Karpas-422 (cell line): Measurements from ENCODE around the gene CCL28. TPM values are rescaled to one million over a fixed set of nuclear protein-coding genes. Genes with fewer than 3 reads are reported as not detected.

ENCODE experiments used
- DNase-seq: peaks from one replicate; pipeline ENCODE4 v3.0.0-alpha.2; 2015
- H2AFZ ChIP-seq: fragments of 200-600 bp; sonication (generic); 2 replicates; pipeline ENCODE4 v1.6.1; 2014; ENCODE audit warnings: antibody characterized with exemption, low read length, mixed read lengths
- H3K27ac ChIP-seq: fragments of 200-600 bp; sonication (generic); 2 replicates; pipeline ENCODE4 v1.5.1; 2014; ENCODE audit warnings: mild to moderate bottlenecking, low read length, moderate library complexity
- H3K27me3 ChIP-seq: fragments of 200-600 bp; sonication (generic); 2 replicates; pipeline ENCODE4 v1.6.1; 2014; ENCODE audit warnings: low read length, mixed read lengths
- H3K36me3 ChIP-seq: fragments of 200-600 bp; sonication (generic); 2 replicates; pipeline ENCODE4 v1.6.1; 2014; ENCODE audit warnings: low read length, mixed read lengths; ENCODE audit not compliant: insufficient read depth
- H3K4me1 ChIP-seq: fragments of 200-600 bp; sonication (generic); 2 replicates; pipeline ENCODE4 v1.6.1; 2014; ENCODE audit warnings: mild to moderate bottlenecking, low read length, mixed read lengths
- H3K4me2 ChIP-seq: fragments of 200-600 bp; sonication (generic); 2 replicates; pipeline ENCODE4 v1.6.1; 2014; ENCODE audit warnings: low read length, low read depth, mild to moderate bottlenecking; ENCODE audit not compliant: poor library complexity, severe bottlenecking
- H3K4me3 ChIP-seq: fragments of 200-600 bp; sonication (generic); 2 replicates; pipeline ENCODE4 v1.5.1; 2014; ENCODE audit warnings: mild to moderate bottlenecking, antibody characterized with exemption, low read length, mixed read lengths
- H3K79me2 ChIP-seq: fragments of 200-600 bp; sonication (generic); 2 replicates; pipeline ENCODE4 v1.6.1; 2014; ENCODE audit warnings: mild to moderate bottlenecking, low read length, mixed read lengths
- H3K9ac ChIP-seq: fragments of 200-600 bp; sonication (generic); 2 replicates; pipeline ENCODE4 v1.6.0; 2014; ENCODE audit warnings: low read length
- H3K9me2 ChIP-seq: fragments of 200-600 bp; sonication (generic), shearing (Covaris generic); replicated peaks from 2 replicates; pipeline ENCODE4 v1.6.0; 2014; ENCODE audit warnings: mild to moderate bottlenecking, low read length, moderate library complexity; ENCODE audit not compliant: insufficient read depth
- H3K9me3 ChIP-seq: fragments of 300-700, 200-600 bp; sonication (generic); 2 replicates; pipeline ENCODE4 v1.6.1; 2014; ENCODE audit warnings: low read length, mixed read lengths
- H4K20me1 ChIP-seq: fragments of 200-600 bp; sonication (generic); 2 replicates; pipeline ENCODE4 v1.6.1; 2014; ENCODE audit warnings: mild to moderate bottlenecking, antibody characterized with exemption, low read length, low read depth; ENCODE audit not compliant: insufficient read depth
- total RNA-seq: library from RNA; depleted of rRNA; stranded (reverse); fragments of >200 nt; shearing (Covaris generic); gene quantifications from 2 replicates; pipeline ENCODE4 v1.2.3, GENCODE V29; 2014; ENCODE audit warnings: low replicate concordance

The CCL28 gene
- total RNA-seq, 1 experiment from 2014 or later = 42.3 TPM

DNA sequence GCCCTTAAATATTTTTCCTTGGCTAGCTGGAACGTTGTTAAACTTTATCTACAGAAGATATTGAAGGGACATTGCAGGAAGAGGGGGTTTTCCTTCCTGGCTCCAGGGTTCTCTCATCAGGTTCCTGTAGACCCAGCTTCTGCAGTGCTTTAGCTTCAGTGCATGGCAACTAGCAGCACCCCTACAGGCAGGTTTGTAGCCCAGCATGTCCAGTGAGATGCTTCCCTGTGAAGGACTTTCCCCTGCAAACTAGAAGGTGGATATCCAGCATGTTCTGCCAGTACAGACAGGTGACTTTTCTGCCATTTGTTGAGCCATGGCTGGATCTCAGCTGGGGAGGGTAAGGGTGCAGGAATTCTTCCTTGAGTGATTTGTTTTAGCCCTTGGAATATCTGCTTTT, 10.4 kb downstream of the CCL28 start:
- DNase-seq = peak; percentile 59
- H3K4me1 ChIP-seq = peaks cover 13% of the 10 kb centered on the region
- H3K9me3 ChIP-seq = no peaks in the 10 kb centered on the region
- no peak overlapping the region for H3K27ac ChIP-seq
- no peaks in the 10 kb centered on the region for H3K36me3 ChIP-seq
- H4K20me1 ChIP-seq = no peaks in the 10 kb centered on the region
- H3K4me3 ChIP-seq = no peak overlapping the region
- no peak overlapping the region for H3K4me2 ChIP-seq
- no peaks in the 10 kb centered on the region for H3K9me2 ChIP-seq
- H3K27me3 ChIP-seq = no peaks in the 10 kb centered on the region
- no peak overlapping the region for H3K9ac ChIP-seq
- no peaks in the 10 kb centered on the region for H3K79me2 ChIP-seq
- H2AFZ ChIP-seq = no peak overlapping the region

DNA sequence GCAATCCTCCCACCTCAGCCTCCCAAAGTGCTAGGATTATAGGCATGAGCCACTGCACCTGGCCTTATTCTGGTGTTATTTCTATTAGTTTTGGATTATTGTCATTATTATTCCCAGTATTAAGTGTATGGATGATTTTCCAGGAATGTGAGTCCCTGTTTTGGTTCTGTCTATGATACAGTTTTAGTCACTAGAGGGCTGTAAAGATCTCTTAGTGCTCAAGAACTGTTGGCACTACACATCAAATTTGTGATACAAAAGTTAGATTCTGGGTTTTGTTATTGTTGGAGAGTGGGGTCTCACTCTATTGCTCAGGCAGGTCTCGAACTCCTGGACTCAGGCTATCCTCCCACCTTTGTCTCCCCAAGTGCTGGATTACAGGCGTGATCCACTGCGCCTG, 12.1 kb downstream of the CCL28 start:
- Histone ChIP-seq H2AFZ (no peak overlapping the region), H3K4me3 (no peak overlapping the region), H3K4me2 (no peak overlapping the region), H3K9me3 (no peaks in the 10 kb centered on the region), H3K9ac (no peak overlapping the region), H3K27me3 (no peaks in the 10 kb centered on the region), H3K4me1 (peaks cover 21% of the 10 kb centered on the region), H3K36me3 (no peaks in the 10 kb centered on the region), H3K79me2 (peaks cover 6% of the 10 kb centered on the region), H3K27ac (no peak overlapping the region), H3K9me2 (no peaks in the 10 kb centered on the region), H4K20me1 (no peaks in the 10 kb centered on the region)
- peak; percentile 40 for DNase-seq

- no peaks in the 10 kb centered on the region for H3K9me3 ChIP-seq
- H3K36me3 ChIP-seq = no peaks in the 10 kb centered on the region
- H3K9ac ChIP-seq = peak overlapping the region; percentile 70
- peaks cover 10% of the 10 kb centered on the region for H3K79me2 ChIP-seq
- peak overlapping the region; percentile 83 for H2AFZ ChIP-seq
- peak; percentile 82 for DNase-seq
- peak overlapping the region; percentile 65 for H3K4me3 ChIP-seq
- H3K9me2 ChIP-seq = no peaks in the 10 kb centered on the region
- peaks cover 21% of the 10 kb centered on the region for H3K4me1 ChIP-seq
- no peaks in the 10 kb centered on the region for H4K20me1 ChIP-seq
- H3K4me2 ChIP-seq = peak overlapping the region; percentile 83
- H3K27me3 ChIP-seq = no peaks in the 10 kb centered on the region
- H3K27ac ChIP-seq = peak overlapping the region; percentile 40
These were observed 15.4 kb downstream of the CCL28 start for GRCh38 chr5:43396762-43397304.

- no peak overlapping the region for H2AFZ ChIP-seq
- no peak for DNase-seq
- no peaks in the 10 kb centered on the region for H3K27me3 ChIP-seq
- H3K9ac ChIP-seq = no peak overlapping the region
- no peaks in the 10 kb centered on the region for H3K9me2 ChIP-seq
- no peak overlapping the region for H3K27ac ChIP-seq
- no peaks in the 10 kb centered on the region for H4K20me1 ChIP-seq
- H3K4me3 ChIP-seq = no peak overlapping the region
- H3K36me3 ChIP-seq = no peaks in the 10 kb centered on the region
- H3K4me2 ChIP-seq = no peak overlapping the region
- H3K79me2 ChIP-seq = peaks cover 13% of the 10 kb centered on the region; the same call in 1 of the 2 replicates
- H3K9me3 ChIP-seq = no peaks in the 10 kb centered on the region
- H3K4me1 ChIP-seq = peaks cover 17% of the 10 kb centered on the region
These were observed 21.7 kb downstream of the CCL28 start for GRCh38 chr5:43390471-43390870.

GRCh38 chr5:43389679-43390329, 22.4 kb downstream of the CCL28 start:
- H4K20me1 ChIP-seq = no peaks in the 10 kb centered on the region
- peaks cover 13% of the 10 kb centered on the region; the same call in 1 of the 2 replicates for H3K79me2 ChIP-seq
- no peak overlapping the region for H3K4me3 ChIP-seq
- peak overlapping the region; percentile 38 for H3K4me2 ChIP-seq
- no peak overlapping the region for H3K27ac ChIP-seq
- peaks cover 17% of the 10 kb centered on the region for H3K4me1 ChIP-seq
- H3K27me3 ChIP-seq = no peaks in the 10 kb centered on the region
- H2AFZ ChIP-seq = no peak overlapping the region
- no peaks in the 10 kb centered on the region for H3K9me3 ChIP-seq
- H3K36me3 ChIP-seq = no peaks in the 10 kb centered on the region
- no peaks in the 10 kb centered on the region for H3K9me2 ChIP-seq
- DNase-seq = peak; percentile 93
- no peak overlapping the region for H3K9ac ChIP-seq

DNA sequence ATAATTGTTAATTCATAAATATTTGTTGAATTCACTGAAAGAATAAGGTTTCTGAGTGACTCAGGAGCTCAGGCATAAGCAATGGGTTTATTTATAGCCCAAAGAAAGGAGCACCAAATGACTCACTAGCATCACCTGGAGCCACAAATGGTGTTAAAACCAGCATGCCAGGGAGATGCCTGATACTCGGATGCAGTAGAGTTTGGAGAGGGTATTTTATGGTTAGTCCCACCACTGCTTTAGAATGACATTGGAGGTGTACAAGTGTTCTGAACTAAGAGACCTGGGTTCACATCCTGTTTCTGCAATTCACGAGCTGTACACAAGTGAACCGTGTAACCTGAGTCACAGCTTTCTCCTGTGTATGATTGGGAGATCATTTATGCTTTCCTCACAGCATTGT, 25.2 kb downstream of the CCL28 start:
- Histone ChIP-seq H3K79me2 (peaks cover 13% of the 10 kb centered on the region; the same call in 1 of the 2 replicates), H3K4me1 (peaks cover 17% of the 10 kb centered on the region), H3K4me3 (no peak overlapping the region), H3K4me2 (no peak overlapping the region), H3K9me3 (no peaks in the 10 kb centered on the region), H3K27me3 (no peaks in the 10 kb centered on the region), H4K20me1 (no peaks in the 10 kb centered on the region), H3K27ac (no peak overlapping the region), H3K9me2 (no peaks in the 10 kb centered on the region), H3K36me3 (no peaks in the 10 kb centered on the region), H3K9ac (no peak overlapping the region), H2AFZ (no peak overlapping the region)
- DNase-seq = peak; percentile 42

DNA sequence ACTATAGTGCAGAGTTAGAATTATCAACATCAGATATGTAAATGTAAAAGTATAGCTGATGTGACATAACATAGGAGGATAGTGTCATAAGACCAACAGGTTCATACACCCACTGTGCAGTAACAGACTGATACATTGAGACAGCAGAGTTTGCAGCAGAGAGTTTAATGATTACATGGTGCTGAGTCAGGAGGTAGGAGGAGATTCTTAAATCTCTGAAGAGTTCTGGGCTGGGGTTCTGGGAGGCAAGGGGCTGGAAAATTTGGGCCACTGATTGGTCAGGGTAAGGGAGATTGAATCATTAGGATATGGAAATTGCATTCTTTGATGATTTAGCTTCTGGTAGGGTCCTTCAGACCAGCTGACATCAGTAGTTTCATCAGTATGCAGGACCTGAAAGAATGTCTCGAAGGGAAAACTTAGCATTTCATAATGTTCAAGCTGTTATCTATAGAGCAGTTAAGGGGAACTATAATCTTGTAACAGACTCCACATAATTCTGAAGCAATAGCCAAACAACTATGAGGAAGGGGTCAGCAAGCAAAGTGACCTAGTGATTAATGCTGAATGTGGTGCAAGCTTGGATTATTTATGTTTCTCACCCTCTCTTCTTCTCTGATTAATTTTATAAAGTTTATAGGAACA, 35.6 kb downstream of the CCL28 start:
- Histone ChIP-seq H3K36me3 (0 out of 2 replicates have a peak, but pooled peaks cover 3% of the 10 kb centered on the region), H3K9ac (no peak overlapping the region), H3K4me3 (no peak overlapping the region), H3K9me3 (no peaks in the 10 kb centered on the region), H3K4me1 (no peaks in the 10 kb centered on the region), H3K27me3 (no peaks in the 10 kb centered on the region), H3K27ac (no peak overlapping the region), H4K20me1 (no peaks in the 10 kb centered on the region), H3K4me2 (no peak overlapping the region), H2AFZ (no peak overlapping the region), H3K79me2 (no peaks in the 10 kb centered on the region), H3K9me2 (no peaks in the 10 kb centered on the region)
- DNase-seq = peak; percentile 40

- Histone ChIP-seq H4K20me1 (no peaks in the 10 kb centered on the region), H3K79me2 (no peaks in the 10 kb centered on the region), H3K27me3 (no peaks in the 10 kb centered on the region), H3K9me2 (no peaks in the 10 kb centered on the region), H3K4me3 (no peak overlapping the region), H3K36me3 (no peaks in the 10 kb centered on the region), H3K4me2 (no peak overlapping the region), H2AFZ (no peak overlapping the region), H3K4me1 (no peaks in the 10 kb centered on the region), H3K9ac (no peak overlapping the region), H3K9me3 (no peaks in the 10 kb centered on the region), H3K27ac (no peak overlapping the region)
- DNase-seq = peak; percentile 39
These were observed 40.4 kb downstream of the CCL28 start for GRCh38 chr5:43371821-43372220.
